ENCODE results near the gene KRTAP6-3.

DNA sequence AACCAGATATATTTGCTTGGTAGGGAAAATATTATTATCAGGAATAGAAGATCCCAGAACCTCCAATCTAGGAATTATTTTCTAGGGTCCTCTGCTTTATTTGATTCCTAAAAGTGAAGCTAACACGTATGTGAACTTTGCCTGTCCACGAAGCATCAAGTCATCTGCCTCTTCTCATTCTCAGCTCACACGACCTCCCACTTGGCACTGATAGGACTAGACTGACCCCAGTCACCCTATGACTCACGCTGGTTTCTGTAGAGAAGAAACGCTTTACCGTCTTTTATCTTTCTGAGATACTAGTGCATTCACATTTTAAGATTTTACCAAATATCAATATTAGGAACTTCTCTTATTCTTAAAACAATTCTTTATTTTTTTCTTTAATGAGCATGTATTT lies 29.2 kb upstream of the KRTAP6-3 start:
- no peak for TF ChIP-seq POLR2A (IDR thresholded peaks at IDR 0.05)
- TF ChIP-seq, protein P1, sequence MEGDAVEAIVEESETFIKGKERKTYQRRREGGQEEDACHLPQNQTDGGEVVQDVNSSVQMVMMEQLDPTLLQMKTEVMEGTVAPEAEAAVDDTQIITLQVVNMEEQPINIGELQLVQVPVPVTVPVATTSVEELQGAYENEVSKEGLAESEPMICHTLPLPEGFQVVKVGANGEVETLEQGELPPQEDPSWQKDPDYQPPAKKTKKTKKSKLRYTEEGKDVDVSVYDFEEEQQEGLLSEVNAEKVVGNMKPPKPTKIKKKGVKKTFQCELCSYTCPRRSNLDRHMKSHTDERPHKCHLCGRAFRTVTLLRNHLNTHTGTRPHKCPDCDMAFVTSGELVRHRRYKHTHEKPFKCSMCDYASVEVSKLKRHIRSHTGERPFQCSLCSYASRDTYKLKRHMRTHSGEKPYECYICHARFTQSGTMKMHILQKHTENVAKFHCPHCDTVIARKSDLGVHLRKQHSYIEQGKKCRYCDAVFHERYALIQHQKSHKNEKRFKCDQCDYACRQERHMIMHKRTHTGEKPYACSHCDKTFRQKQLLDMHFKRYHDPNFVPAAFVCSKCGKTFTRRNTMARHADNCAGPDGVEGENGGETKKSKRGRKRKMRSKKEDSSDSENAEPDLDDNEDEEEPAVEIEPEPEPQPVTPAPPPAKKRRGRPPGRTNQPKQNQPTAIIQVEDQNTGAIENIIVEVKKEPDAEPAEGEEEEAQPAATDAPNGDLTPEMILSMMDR (IDR thresholded peaks at IDR 0.05) = no peak
